ENCODE measurements around the gene BCL2L1. TPM values are rescaled to one million over a fixed set of nuclear protein-coding genes. Genes with fewer than 3 reads are reported as not detected.
A peak's percentile ranks its signal among the peaks of the same experiment; 100 is the strongest.
"Not testable (repeated sequence)": the region's sequence is repeated elsewhere in the genome, so short reads cannot be mapped to it uniquely, and the experiment has no call there.

Gene BCL2L1
- total and polyA plus RNA-seq, 2 donors (not counting 3 experiments of a cell fraction or from before 2014, with no cell fraction given) = 78.0 to 101 TPM

- H3K79me2 ChIP-seq (ENCODE audit: control insufficient read depth, insufficient read depth, low read length); DNase-seq (ENCODE audit: low read depth, low spot score); BruUV-seq (replicated peaks); H3K27ac ChIP-seq (ENCODE audit: insufficient read depth, low read depth, low read length); H3K9ac ChIP-seq (replicated peaks; ENCODE audit: extremely low read depth, insufficient read depth, low read length); H3K27me3 ChIP-seq (ENCODE audit: control insufficient read depth in 2 of 2, insufficient read depth in 2 of 2, low read length in 2 of 2); H4K20me1 ChIP-seq (replicated peaks; ENCODE audit: control insufficient read depth, extremely low read depth, insufficient read depth, low read length); H2AFZ ChIP-seq (ENCODE audit: low read depth, low read length); dilution Hi-C loops (cut with MboI; ENCODE audit: extremely low pct_ligation_motif_present, low sequenced_read_pairs); H3K4me2 ChIP-seq (ENCODE audit: insufficient read depth, low read length); POLR2A ChIA-PET; H3K4me3 ChIP-seq (replicated peaks in 1 of 3; ENCODE audit: insufficient read depth in 1 of 3, low read depth in 1 of 3, low read length in 3 of 3); intact Hi-C loops (cut with micrococcal nuclease); H3K4me1 ChIP-seq (ENCODE audit: control insufficient read depth, extremely low read depth, insufficient read depth, low read length); H3K9me3 ChIP-seq (replicated peaks; ENCODE audit: control insufficient read depth, insufficient read depth, low read length); H3K9me1 ChIP-seq (replicated peaks; ENCODE audit: control insufficient read depth, extremely low read depth, insufficient read depth, low read length); H3K36me3 ChIP-seq (ENCODE audit: control insufficient read depth in 2 of 2, extremely low read depth in 1 of 2, insufficient read depth in 2 of 2, low read length in 2 of 2); FAIRE-seq: not testable (repeated sequence)
- CTCF ChIA-PET = interaction anchor here (0.8 to 5.0 kb wide), 6 partner anchors 11 to 100 kb away, joined by 3 to 23 read pairs (median 5); no protein-coding TSS in a partner anchor
These were observed 99.6 kb downstream of the BCL2L1 start for GRCh38 chr20:31623123-31623505.

GRCh38 chr20:31620246-31620645, 102.4 kb downstream of the BCL2L1 start:
- ChIA-PET POLR2A (no interaction called here), CTCF (no interaction called here)
- Histone ChIP-seq H4K20me1 (replicated peaks; ENCODE audit: control insufficient read depth, extremely low read depth, insufficient read depth, low read length) (no peaks in the 10 kb centered on the region), H3K9ac (replicated peaks; ENCODE audit: extremely low read depth, insufficient read depth, low read length) (no peak overlapping the region), H3K4me1 (ENCODE audit: control insufficient read depth, extremely low read depth, insufficient read depth, low read length) (peaks cover 3% of the 10 kb centered on the region), H3K36me3 (ENCODE audit: control insufficient read depth in 2 of 2, extremely low read depth in 1 of 2, insufficient read depth in 2 of 2, low read length in 2 of 2) (no peaks in the 10 kb centered on the region), H3K27ac (ENCODE audit: insufficient read depth, low read depth, low read length) (no peak overlapping the region), H3K79me2 (ENCODE audit: control insufficient read depth, insufficient read depth, low read length) (no peaks in the 10 kb centered on the region), H2AFZ (ENCODE audit: low read depth, low read length) (no peak overlapping the region), H3K4me3 (replicated peaks in 1 of 3; ENCODE audit: insufficient read depth in 1 of 3, low read depth in 1 of 3, low read length in 3 of 3) (no peak overlapping the region), H3K9me1 (replicated peaks; ENCODE audit: control insufficient read depth, extremely low read depth, insufficient read depth, low read length) (no peaks in the 10 kb centered on the region), H3K4me2 (ENCODE audit: insufficient read depth, low read length) (no peak overlapping the region), H3K9me3 (replicated peaks; ENCODE audit: control insufficient read depth, insufficient read depth, low read length) (no peaks in the 10 kb centered on the region), H3K27me3 (ENCODE audit: control insufficient read depth in 2 of 2, insufficient read depth in 2 of 2, low read length in 2 of 2) (no peaks in the 10 kb centered on the region)
- TF ChIP-seq POLR2AphosphoS5 (IDR thresholded peaks at IDR 0.05; ENCODE audit: insufficient read depth, low read depth, low read length) (no peak), JUN (IDR thresholded peaks at IDR 0.05; ENCODE audit: borderline replicate concordance, insufficient read depth, insufficient read length, low read depth) (no peak), MYC (IDR thresholded peaks at IDR 0.05; ENCODE audit: low read depth, low read length) (no peak), EZH2 (IDR thresholded peaks at IDR 0.05; ENCODE audit: borderline replicate concordance, low read depth, low read length, severe bottlenecking) (no peak), GATA2 (IDR thresholded peaks at IDR 0.05; ENCODE audit: insufficient read depth, insufficient read length, low read depth, low read length) (no peak), CTCF (IDR thresholded peaks at IDR 0.05; ENCODE audit: extremely low read depth in 1 of 2, insufficient read depth in 1 of 2, low read depth in 1 of 2, low read length in 2 of 2) (no peak), POLR2A (IDR thresholded peaks at IDR 0.05; ENCODE audit: low read depth, low read length) (no peak), FOS (IDR thresholded peaks at IDR 0.05; ENCODE audit: borderline replicate concordance, insufficient read depth, low read length) (no peak)
- TF ChIP-seq, protein P1, sequence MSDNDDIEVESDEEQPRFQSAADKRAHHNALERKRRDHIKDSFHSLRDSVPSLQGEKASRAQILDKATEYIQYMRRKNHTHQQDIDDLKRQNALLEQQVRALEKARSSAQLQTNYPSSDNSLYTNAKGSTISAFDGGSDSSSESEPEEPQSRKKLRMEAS (IDR thresholded peaks at IDR 0.05; ENCODE audit: insufficient read depth, insufficient read length) = no peak
- dilution Hi-C loops (cut with MboI; ENCODE audit: extremely low pct_ligation_motif_present, low sequenced_read_pairs) = no loop called here
- no TSS peak for BruUV-seq (replicated peaks)
- FAIRE-seq (peak; percentile 8), DNase-seq (ENCODE audit: low read depth, low spot score) (no peak)
- intact Hi-C loops (cut with micrococcal nuclease) = no loop called here

All from endothelial cell of umbilical vein (primary cell).